ENCODE results near the gene HNF4A. TPM values are rescaled to one million over a fixed set of nuclear protein-coding genes. Genes with fewer than 3 reads are reported as not detected.

Gene HNF4A
- total RNA-seq, 2 donors from 2014 or later = 0.78 TPM; not detected in 1

DNA sequence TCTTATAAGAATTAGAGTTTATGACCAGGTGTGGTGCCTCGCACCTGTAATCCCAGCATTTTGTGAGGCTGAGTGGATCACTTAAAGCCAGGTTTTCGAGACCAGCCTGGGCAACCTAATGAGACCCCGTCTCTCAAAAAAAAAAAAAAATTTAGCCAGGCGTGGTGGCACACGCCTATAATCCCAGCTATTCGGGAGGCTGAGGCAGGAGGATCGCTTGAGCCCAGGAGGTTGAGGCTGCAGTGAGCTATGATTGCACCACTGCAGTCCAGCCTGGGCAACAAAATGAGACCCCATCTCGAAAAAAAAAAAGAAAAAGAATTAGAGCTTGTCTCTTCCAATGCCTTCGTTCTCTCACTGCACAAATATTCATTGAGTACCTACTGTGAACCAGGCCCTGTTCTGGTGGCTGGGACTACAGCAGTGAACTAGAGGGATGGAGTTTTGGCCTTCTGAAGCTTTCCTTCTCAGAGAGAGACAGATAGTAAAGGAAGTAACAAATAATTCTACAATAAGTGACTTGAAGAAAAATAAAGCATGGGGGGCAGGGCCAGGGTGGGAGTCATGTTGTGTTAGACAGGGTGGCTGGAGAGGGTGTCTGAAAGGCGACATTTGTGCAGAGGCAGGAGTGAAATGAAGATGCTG, 56.4 kb downstream of the HNF4A start:
- Histone ChIP-seq H3K4me3 (no peak overlapping the region), H3K36me3 (no peaks in the 10 kb centered on the region), H3K27me3 (replicated peaks; ENCODE audit: insufficient read depth) (no peaks in the 10 kb centered on the region), H3K27ac (no peak overlapping the region), H3K4me1 (ENCODE audit: control insufficient read depth in 1 of 2, low read depth in 2 of 2) (no peaks in the 10 kb centered on the region), H3K9me3 (no peaks in the 10 kb centered on the region)
- TF ChIP-seq, protein P1, sequence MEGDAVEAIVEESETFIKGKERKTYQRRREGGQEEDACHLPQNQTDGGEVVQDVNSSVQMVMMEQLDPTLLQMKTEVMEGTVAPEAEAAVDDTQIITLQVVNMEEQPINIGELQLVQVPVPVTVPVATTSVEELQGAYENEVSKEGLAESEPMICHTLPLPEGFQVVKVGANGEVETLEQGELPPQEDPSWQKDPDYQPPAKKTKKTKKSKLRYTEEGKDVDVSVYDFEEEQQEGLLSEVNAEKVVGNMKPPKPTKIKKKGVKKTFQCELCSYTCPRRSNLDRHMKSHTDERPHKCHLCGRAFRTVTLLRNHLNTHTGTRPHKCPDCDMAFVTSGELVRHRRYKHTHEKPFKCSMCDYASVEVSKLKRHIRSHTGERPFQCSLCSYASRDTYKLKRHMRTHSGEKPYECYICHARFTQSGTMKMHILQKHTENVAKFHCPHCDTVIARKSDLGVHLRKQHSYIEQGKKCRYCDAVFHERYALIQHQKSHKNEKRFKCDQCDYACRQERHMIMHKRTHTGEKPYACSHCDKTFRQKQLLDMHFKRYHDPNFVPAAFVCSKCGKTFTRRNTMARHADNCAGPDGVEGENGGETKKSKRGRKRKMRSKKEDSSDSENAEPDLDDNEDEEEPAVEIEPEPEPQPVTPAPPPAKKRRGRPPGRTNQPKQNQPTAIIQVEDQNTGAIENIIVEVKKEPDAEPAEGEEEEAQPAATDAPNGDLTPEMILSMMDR (IDR thresholded peaks at IDR 0.05) = no peak
- no peak for ATAC-seq (ENCODE audit: insufficient number of reproducible peaks, low FRiP score, low read depth)
- DNase-seq (ENCODE audit: low spot score) = no peak

DNA sequence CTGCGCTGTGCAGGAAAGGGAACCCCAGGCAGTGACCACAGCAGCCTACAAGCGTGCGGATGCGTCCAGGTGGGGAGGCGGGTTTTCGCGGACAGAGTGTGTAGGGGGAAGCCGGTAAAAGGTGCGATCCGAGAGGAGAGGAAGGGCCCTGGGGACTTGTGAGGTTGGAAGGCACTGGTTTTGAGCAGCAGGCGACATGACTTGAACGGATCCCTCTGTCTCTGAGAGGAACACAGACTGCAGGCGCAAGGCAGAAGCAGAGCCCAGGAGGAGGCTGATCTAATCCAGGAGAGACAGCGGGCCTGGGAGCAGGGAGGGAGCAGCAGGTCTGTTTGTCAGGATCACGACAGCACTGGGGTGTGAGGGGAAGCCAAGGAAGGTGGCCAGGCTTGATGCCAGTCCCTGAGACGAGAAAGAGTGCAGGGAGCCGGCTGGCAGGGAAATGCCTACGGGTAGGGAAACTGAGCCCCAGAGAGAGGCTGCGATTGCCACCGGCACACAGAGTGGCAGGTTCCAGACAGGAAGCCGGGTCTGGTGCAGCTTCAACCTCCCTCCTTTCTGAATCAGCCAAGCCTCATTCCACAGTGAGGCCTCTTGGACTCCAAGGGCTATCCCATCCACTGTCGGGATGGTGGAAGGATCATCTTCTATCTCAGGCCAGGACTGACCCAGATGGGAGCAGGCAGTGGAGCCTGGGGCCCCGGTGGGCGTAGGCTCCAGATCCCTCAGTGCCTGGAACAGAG, 57.1 kb downstream of the HNF4A start:
- TF ChIP-seq, protein P1 (IDR thresholded peaks at IDR 0.05) = no peak
- DNase-seq (ENCODE audit: low spot score) = no peak
- no peaks in the 10 kb centered on the region for H3K4me1 ChIP-seq (ENCODE audit: control insufficient read depth in 1 of 2, low read depth in 2 of 2)
- no peaks in the 10 kb centered on the region for H3K9me3 ChIP-seq
- H3K27ac ChIP-seq = no peak overlapping the region
- no peaks in the 10 kb centered on the region for H3K27me3 ChIP-seq (replicated peaks; ENCODE audit: insufficient read depth)
- ATAC-seq (ENCODE audit: insufficient number of reproducible peaks, low FRiP score, low read depth) = no peak
- H3K4me3 ChIP-seq = no peak overlapping the region
- H3K36me3 ChIP-seq = no peaks in the 10 kb centered on the region

DNA sequence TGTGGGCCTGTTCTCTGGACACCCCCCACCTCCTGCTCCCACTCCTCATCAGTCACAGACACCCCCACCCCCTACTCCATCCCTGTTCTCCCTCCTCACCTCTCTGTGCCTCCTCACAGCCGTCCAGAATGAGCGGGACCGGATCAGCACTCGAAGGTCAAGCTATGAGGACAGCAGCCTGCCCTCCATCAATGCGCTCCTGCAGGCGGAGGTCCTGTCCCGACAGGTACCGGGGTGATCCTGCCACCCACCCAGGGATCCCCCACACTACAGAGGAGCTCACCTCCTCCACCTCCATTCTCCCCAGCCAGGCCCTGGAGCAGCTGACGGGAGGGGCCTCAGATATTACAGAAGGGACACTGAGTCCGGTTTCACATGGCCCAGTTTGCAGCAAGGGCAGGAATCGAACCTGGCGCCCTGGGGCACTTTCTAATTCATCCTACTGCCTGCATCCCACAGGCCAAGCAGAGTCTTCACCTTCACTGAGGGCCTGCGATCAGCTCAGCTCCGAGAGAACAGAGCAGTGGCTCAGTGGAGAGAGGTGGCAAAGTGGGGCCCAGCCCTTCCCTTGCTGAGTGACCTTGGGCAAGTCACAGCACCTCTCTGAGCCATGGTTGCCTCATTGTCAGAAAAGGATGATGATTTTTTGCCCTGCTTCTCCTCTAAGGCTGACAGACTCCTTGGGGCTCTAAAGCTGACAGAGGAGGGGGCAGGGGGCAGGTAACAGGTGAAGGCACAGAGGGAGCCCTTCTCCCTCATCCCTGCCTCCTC, 58.3 kb downstream of the HNF4A start:
- TF ChIP-seq, protein P1 (IDR thresholded peaks at IDR 0.05) = no peak
- H3K27me3 ChIP-seq (replicated peaks; ENCODE audit: insufficient read depth) = no peaks in the 10 kb centered on the region
- H3K4me3 ChIP-seq = no peak overlapping the region
- no peak overlapping the region for H3K27ac ChIP-seq
- H3K36me3 ChIP-seq = no peaks in the 10 kb centered on the region
- H3K4me1 ChIP-seq (ENCODE audit: control insufficient read depth in 1 of 2, low read depth in 2 of 2) = no peaks in the 10 kb centered on the region
- DNase-seq (ENCODE audit: low spot score) = no peak
- ATAC-seq (ENCODE audit: insufficient number of reproducible peaks, low FRiP score, low read depth) = no peak
- no peaks in the 10 kb centered on the region for H3K9me3 ChIP-seq

DNA sequence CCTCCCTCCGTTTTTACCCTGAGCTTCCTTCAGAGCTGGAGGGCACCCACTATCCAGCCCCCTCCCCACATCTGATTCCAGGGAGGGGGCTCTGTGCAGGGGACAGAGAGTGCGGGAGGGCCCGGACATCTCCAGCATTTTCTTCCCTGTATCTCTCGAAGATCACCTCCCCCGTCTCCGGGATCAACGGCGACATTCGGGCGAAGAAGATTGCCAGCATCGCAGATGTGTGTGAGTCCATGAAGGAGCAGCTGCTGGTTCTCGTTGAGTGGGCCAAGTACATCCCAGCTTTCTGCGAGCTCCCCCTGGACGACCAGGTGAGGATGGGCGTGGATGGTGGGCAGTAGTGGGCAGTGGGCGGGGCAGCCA, 58.8 kb downstream of the HNF4A start:
- no peaks in the 10 kb centered on the region for H3K36me3 ChIP-seq
- H3K27me3 ChIP-seq (replicated peaks; ENCODE audit: insufficient read depth) = no peaks in the 10 kb centered on the region
- no peak for DNase-seq (ENCODE audit: low spot score)

More for the DNA sequence above, 58.8 kb downstream of the HNF4A start:
- Histone ChIP-seq H3K27ac (no peak overlapping the region), H3K4me1 (ENCODE audit: control insufficient read depth in 1 of 2, low read depth in 2 of 2) (no peaks in the 10 kb centered on the region), H3K9me3 (no peaks in the 10 kb centered on the region), H3K4me3 (no peak overlapping the region)
- TF ChIP-seq, protein P1 (IDR thresholded peaks at IDR 0.05) = no peak
- no peak for ATAC-seq (ENCODE audit: insufficient number of reproducible peaks, low FRiP score, low read depth)
